ENCODE data around the gene ALMS1. TPM values are rescaled to one million over a fixed set of nuclear protein-coding genes. Genes with fewer than 3 reads are reported as not detected.
"Not testable (repeated sequence)": the region's sequence is repeated elsewhere in the genome, so short reads cannot be mapped to it uniquely, and the experiment has no call there.

Gene ALMS1
- total and polyA plus RNA-seq, 2 of the 8 experiments (the other 6 are each of a cell fraction or from before 2014, with no cell fraction given) = 21.8 to 45.6 TPM

DNA sequence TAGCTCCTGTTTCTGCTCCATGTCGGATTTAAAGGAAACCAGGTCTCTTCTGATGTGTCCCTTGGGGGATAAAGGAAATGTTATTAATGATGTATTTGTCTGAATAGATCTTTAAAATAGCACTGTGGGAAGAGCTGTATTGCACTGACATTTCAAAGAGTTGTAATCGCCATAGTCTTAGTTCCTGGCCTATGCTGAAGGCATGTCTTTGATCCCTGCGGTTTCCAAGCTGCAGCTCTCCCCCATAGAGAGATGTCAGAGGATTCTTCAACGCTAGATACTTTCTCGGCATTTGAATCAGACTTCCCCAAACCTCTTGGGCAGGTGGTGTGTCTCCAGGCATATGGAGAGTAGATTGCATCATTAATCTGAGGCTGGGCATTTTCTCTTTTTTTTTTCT, 216.1 kb downstream of the ALMS1 start (continued):
- TF ChIP-seq, protein P1, sequence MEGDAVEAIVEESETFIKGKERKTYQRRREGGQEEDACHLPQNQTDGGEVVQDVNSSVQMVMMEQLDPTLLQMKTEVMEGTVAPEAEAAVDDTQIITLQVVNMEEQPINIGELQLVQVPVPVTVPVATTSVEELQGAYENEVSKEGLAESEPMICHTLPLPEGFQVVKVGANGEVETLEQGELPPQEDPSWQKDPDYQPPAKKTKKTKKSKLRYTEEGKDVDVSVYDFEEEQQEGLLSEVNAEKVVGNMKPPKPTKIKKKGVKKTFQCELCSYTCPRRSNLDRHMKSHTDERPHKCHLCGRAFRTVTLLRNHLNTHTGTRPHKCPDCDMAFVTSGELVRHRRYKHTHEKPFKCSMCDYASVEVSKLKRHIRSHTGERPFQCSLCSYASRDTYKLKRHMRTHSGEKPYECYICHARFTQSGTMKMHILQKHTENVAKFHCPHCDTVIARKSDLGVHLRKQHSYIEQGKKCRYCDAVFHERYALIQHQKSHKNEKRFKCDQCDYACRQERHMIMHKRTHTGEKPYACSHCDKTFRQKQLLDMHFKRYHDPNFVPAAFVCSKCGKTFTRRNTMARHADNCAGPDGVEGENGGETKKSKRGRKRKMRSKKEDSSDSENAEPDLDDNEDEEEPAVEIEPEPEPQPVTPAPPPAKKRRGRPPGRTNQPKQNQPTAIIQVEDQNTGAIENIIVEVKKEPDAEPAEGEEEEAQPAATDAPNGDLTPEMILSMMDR (IDR thresholded peaks at IDR 0.05; ENCODE audit: control extremely low read depth in 1 of 3, insufficient read depth in 1 of 3, low read depth in 1 of 3, low read length in 3 of 3) = no peak
- TF ChIP-seq RNF2 (IDR thresholded peaks at IDR 0.05; ENCODE audit: borderline replicate concordance, low read depth, low read length, missing control alignments, poor library complexity, severe bottlenecking) (no peak), TEAD4 (IDR thresholded peaks at IDR 0.05; ENCODE audit: low read depth, low read length) (no peak), CHD1 (IDR thresholded peaks at IDR 0.05; ENCODE audit: low read depth, low read length) (no peak), RFX5 (IDR thresholded peaks at IDR 0.05; ENCODE audit: borderline replicate concordance, low read depth, low read length) (no peak)
- TF ChIP-seq, protein P2, sequence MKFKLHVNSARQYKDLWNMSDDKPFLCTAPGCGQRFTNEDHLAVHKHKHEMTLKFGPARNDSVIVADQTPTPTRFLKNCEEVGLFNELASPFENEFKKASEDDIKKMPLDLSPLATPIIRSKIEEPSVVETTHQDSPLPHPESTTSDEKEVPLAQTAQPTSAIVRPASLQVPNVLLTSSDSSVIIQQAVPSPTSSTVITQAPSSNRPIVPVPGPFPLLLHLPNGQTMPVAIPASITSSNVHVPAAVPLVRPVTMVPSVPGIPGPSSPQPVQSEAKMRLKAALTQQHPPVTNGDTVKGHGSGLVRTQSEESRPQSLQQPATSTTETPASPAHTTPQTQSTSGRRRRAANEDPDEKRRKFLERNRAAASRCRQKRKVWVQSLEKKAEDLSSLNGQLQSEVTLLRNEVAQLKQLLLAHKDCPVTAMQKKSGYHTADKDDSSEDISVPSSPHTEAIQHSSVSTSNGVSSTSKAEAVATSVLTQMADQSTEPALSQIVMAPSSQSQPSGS (IDR thresholded peaks at IDR 0.05; ENCODE audit: low read length) = no peak

DNA sequence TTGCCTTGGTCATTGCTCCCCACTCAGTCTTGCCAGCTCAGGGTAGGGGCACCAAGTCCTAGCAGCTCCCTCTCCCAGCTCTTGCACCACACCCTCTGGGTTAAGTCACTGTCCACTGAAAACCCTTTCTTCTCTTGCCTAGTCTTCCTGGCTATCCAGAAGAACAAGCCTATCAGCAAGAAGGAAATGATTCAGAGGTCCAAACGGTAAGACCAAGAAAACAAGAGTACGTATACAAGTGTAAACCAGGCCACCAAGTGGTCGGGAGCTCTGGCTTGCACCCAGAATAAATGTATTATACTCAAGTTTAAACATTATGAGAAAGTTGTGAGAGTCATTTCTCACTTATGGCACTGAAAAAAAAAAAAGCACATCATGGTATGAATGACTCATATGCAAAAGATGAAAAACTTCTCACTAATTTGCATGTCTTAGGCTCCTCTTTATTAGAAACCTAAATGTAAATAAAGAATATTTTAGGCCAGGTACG, 217.5 kb downstream of the ALMS1 start:
- not testable (repeated sequence) for H3K4ac ChIP-seq (replicated peaks; ENCODE audit: insufficient read length, low read depth, low read length); H3K4me1 ChIP-seq (replicated peaks in 1 of 4; ENCODE audit: control insufficient read depth in 3 of 4, insufficient read depth in 4 of 4, low read length in 3 of 4); H2BK15ac ChIP-seq (ENCODE audit: low read length); H4K20me1 ChIP-seq (replicated peaks in 1 of 2; ENCODE audit: control insufficient read depth in 1 of 2, insufficient read depth in 2 of 2, low read length in 2 of 2); H4K8ac ChIP-seq (ENCODE audit: extremely low read depth, insufficient read depth, low read length); H3K79me1 ChIP-seq (ENCODE audit: low read depth, low read length); H3K23me2 ChIP-seq (ENCODE audit: low read depth, low read length); H2BK5ac ChIP-seq (ENCODE audit: low read depth, low read length); H3K4me3 ChIP-seq (ENCODE audit: extremely low read depth in 1 of 4, insufficient read depth in 2 of 4, low read depth in 3 of 4, low read length in 4 of 4); H2BK12ac ChIP-seq (ENCODE audit: low read depth, low read length); H3K9me3 ChIP-seq (ENCODE audit: insufficient read depth in 2 of 2, low read depth in 1 of 2, low read length in 1 of 2); H2BK20ac ChIP-seq (ENCODE audit: low read length); H2BK120ac ChIP-seq (replicated peaks; ENCODE audit: low read depth, low read length); H2AFZ ChIP-seq (ENCODE audit: low read length); H3K4me2 ChIP-seq (ENCODE audit: insufficient read depth in 1 of 2, low read depth in 2 of 2, low read length in 2 of 2); H3K14ac ChIP-seq (ENCODE audit: insufficient read length); H3K23ac ChIP-seq (ENCODE audit: insufficient read length); H3K36me3 ChIP-seq (ENCODE audit: control insufficient read depth in 2 of 4, insufficient read depth in 4 of 4, low read length in 3 of 4); H4K5ac ChIP-seq (ENCODE audit: insufficient read length, low read depth, low read length); H3K18ac ChIP-seq (ENCODE audit: extremely low read depth, low read length); H3K9ac ChIP-seq (replicated peaks in 1 of 4; ENCODE audit: extremely low read depth in 1 of 4, low read depth in 3 of 4, low read length in 3 of 4); H3K56ac ChIP-seq (replicated peaks; ENCODE audit: insufficient read length, low read depth, low read length); H3K27ac ChIP-seq (ENCODE audit: low read depth, low read length); H3K79me2 ChIP-seq (ENCODE audit: control insufficient read depth in 1 of 2, insufficient read depth in 2 of 2, low read length in 2 of 2); H3K27me3 ChIP-seq (replicated peaks in 1 of 4; ENCODE audit: control insufficient read depth in 3 of 4, extremely low read depth in 1 of 4, insufficient read depth in 3 of 4, low read length in 3 of 4); H2AK5ac ChIP-seq (ENCODE audit: low read depth, low read length); H4K91ac ChIP-seq (replicated peaks; ENCODE audit: insufficient read length, low read length); DNase-seq (ENCODE audit: low read depth in 1 of 2, low spot score in 2 of 2)
- ChIA-PET POLR2A (ENCODE audit: partially characterized antibody) (interaction anchor here (0.6 kb wide), 1 partner anchor 19 kb away, joined by 3 read pairs; no protein-coding TSS in a partner anchor), CTCF (ENCODE audit: partially characterized antibody) (interaction anchor here (1.5 kb wide), 1 partner anchor 313 kb away, joined by 3 read pairs; no protein-coding TSS in a partner anchor)
- 92% methylated on average over 4 of the region's 4 CpGs; no CpG with 5 or more reads in 1 of the 2 experiments for WGBS, 2 experiments (ENCODE audit: extremely low coverage in 1 of 2, insufficient coverage in 1 of 2, insufficient read length in 1 of 2, insufficient replicate concordance in 2 of 2, low coverage in 1 of 2, low lambda C conversion rate in 2 of 2, missing lambda C conversion rate in 1 of 2)
- FAIRE-seq = peak; percentile 28
